ENCODE results near the gene ELF1. TPM values are rescaled to one million over a fixed set of nuclear protein-coding genes. Genes with fewer than 3 reads are reported as not detected.
"Not testable (repeated sequence)": the region's sequence is repeated elsewhere in the genome, so short reads cannot be mapped to it uniquely, and the experiment has no call there.

ELF1 gene
- total and polyA plus RNA-seq, 10 of the 15 experiments (the other 5 are each of a cell fraction or from before 2014, with no cell fraction given): 43.3 to 97.6 (median 55.7) TPM

DNA sequence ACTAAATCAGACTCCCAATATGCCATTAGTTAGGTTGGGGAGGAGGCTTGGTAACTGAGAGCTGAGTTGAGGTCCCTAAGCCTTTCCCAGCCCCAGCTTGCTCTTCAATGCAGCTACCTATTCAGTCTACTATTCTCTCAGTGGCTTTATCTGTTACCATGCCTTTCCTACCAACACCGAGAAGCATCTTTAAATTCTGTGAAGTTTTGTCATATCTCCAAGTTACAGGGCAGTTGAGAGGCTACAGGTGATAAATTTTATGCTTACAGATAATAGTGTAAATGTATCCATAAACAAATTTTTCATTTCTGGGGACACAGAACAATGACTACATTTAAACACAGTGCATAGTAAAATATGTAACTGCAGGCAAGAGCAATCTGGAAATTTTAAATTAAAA is 110.6 kb downstream of the ELF1 start:
- Histone ChIP-seq H3K27ac (ENCODE audit: control insufficient read depth, insufficient read depth) (no peak overlapping the region), H3K79me2 (ENCODE audit: control insufficient read depth, insufficient read depth, low read length) (no peaks in the 10 kb centered on the region), H3K4me3 (no peak overlapping the region), H3K4me2 (ENCODE audit: control insufficient read depth, insufficient read depth) (no peak overlapping the region), H3K36me3 (ENCODE audit: control insufficient read depth in 2 of 2, insufficient read depth in 2 of 2, low read length in 1 of 2) (no peaks in the 10 kb centered on the region), H3K4me1 (ENCODE audit: control insufficient read depth, insufficient read depth, low read length) (peaks cover 5% of the 10 kb centered on the region; the same call in 1 of the 2 replicates), H3K9me3 (replicated peaks; ENCODE audit: control insufficient read depth, insufficient read depth, low read length) (peaks cover 2% of the 10 kb centered on the region; the same call in 2 of the 3 replicates), H4K20me1 (ENCODE audit: control insufficient read depth, insufficient read depth) (no peaks in the 10 kb centered on the region), H3K9ac (ENCODE audit: control insufficient read depth, insufficient read depth, low read length) (no peak overlapping the region), H2AFZ (ENCODE audit: control insufficient read depth, low read depth, low read length) (no peak overlapping the region), H3K27me3 (replicated peaks in 1 of 2; ENCODE audit: control insufficient read depth in 2 of 2, insufficient read depth in 2 of 2, low read length in 1 of 2) (no peaks in the 10 kb centered on the region)
- ATAC-seq (no peak), DNase-seq (ENCODE audit: low read depth, low spot score) (no peak), FAIRE-seq (no peak)
- in situ Hi-C loops (cut with MboI): no loop called here
- SMC1A ChIA-PET (ENCODE audit: uncharacterized antibody, unreplicated experiment): interaction anchor here (1.0 to 5.8 kb wide), 2 partner anchors 12 to 20 kb away, joined by 3 to 22 read pairs; no protein-coding TSS in a partner anchor
- no peak for TF ChIP-seq MYC (IDR thresholded peaks at IDR 0.05; ENCODE audit: insufficient read depth, insufficient read length, insufficient replicate concordance, low read length, severe bottlenecking)
- TF ChIP-seq TCF12 (IDR thresholded peaks at IDR 0.05; ENCODE audit: low read depth, low read length): no peak
- no peak for TF ChIP-seq TCF3 (IDR thresholded peaks at IDR 0.05; ENCODE audit: borderline replicate concordance, insufficient read depth, low read depth, low read length)
- no peak for TF ChIP-seq HDAC6 (IDR thresholded peaks at IDR 0.05; ENCODE audit: unreplicated experiment)
- TF ChIP-seq, protein P1, sequence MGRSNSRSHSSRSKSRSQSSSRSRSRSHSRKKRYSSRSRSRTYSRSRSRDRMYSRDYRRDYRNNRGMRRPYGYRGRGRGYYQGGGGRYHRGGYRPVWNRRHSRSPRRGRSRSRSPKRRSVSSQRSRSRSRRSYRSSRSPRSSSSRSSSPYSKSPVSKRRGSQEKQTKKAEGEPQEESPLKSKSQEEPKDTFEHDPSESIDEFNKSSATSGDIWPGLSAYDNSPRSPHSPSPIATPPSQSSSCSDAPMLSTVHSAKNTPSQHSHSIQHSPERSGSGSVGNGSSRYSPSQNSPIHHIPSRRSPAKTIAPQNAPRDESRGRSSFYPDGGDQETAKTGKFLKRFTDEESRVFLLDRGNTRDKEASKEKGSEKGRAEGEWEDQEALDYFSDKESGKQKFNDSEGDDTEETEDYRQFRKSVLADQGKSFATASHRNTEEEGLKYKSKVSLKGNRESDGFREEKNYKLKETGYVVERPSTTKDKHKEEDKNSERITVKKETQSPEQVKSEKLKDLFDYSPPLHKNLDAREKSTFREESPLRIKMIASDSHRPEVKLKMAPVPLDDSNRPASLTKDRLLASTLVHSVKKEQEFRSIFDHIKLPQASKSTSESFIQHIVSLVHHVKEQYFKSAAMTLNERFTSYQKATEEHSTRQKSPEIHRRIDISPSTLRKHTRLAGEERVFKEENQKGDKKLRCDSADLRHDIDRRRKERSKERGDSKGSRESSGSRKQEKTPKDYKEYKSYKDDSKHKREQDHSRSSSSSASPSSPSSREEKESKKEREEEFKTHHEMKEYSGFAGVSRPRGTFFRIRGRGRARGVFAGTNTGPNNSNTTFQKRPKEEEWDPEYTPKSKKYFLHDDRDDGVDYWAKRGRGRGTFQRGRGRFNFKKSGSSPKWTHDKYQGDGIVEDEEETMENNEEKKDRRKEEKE (IDR thresholded peaks at IDR 0.05): no peak
- no peak for TF ChIP-seq BRCA1 (IDR thresholded peaks at IDR 0.05; ENCODE audit: low read depth, low read length)
- no peak for TF ChIP-seq ZNF217 (IDR thresholded peaks at IDR 0.05)
- TF ChIP-seq SRF (IDR thresholded peaks at IDR 0.05; ENCODE audit: low read depth in 2 of 2, low read length in 2 of 2): no peak
- TF ChIP-seq PML (IDR thresholded peaks at IDR 0.05; ENCODE audit: low read length): no peak
- TF ChIP-seq, protein P2, sequence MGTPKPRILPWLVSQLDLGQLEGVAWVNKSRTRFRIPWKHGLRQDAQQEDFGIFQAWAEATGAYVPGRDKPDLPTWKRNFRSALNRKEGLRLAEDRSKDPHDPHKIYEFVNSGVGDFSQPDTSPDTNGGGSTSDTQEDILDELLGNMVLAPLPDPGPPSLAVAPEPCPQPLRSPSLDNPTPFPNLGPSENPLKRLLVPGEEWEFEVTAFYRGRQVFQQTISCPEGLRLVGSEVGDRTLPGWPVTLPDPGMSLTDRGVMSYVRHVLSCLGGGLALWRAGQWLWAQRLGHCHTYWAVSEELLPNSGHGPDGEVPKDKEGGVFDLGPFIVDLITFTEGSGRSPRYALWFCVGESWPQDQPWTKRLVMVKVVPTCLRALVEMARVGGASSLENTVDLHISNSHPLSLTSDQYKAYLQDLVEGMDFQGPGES (IDR thresholded peaks at IDR 0.05): no peak
- TF ChIP-seq, protein P3, sequence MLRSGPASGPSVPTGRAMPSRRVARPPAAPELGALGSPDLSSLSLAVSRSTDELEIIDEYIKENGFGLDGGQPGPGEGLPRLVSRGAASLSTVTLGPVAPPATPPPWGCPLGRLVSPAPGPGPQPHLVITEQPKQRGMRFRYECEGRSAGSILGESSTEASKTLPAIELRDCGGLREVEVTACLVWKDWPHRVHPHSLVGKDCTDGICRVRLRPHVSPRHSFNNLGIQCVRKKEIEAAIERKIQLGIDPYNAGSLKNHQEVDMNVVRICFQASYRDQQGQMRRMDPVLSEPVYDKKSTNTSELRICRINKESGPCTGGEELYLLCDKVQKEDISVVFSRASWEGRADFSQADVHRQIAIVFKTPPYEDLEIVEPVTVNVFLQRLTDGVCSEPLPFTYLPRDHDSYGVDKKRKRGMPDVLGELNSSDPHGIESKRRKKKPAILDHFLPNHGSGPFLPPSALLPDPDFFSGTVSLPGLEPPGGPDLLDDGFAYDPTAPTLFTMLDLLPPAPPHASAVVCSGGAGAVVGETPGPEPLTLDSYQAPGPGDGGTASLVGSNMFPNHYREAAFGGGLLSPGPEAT (IDR thresholded peaks at IDR 0.05; ENCODE audit: low read depth): no peak
- no peak for TF ChIP-seq YBX1 (IDR thresholded peaks at IDR 0.05)
- no peak for TF ChIP-seq EGR1 (IDR thresholded peaks at IDR 0.05; ENCODE audit: borderline replicate concordance in 1 of 2, low read depth in 2 of 2, low read length in 2 of 2)
- TF ChIP-seq RBBP5 (conservative IDR thresholded peaks at IDR 0.05): no peak
- 94% methylated on average over 1 of the region's 1 CpG for WGBS (ENCODE audit: insufficient coverage, insufficient replicate concordance, low lambda C conversion rate, missing lambda C conversion rate)
- BruUV-seq (replicated peaks): no TSS peak
- intact Hi-C loops (cut with micrococcal nuclease; ENCODE audit: unreplicated experiment): no loop called here
- CTCF ChIA-PET: interaction anchor here (0.8 to 1.0 kb wide), 2 partner anchors 12 to 131 kb away, joined by 3 to 5 read pairs; no protein-coding TSS in a partner anchor
- RAD21 ChIA-PET (ENCODE audit: unreplicated experiment): no interaction called here
- POLR2A ChIA-PET: no interaction called here

DNA sequence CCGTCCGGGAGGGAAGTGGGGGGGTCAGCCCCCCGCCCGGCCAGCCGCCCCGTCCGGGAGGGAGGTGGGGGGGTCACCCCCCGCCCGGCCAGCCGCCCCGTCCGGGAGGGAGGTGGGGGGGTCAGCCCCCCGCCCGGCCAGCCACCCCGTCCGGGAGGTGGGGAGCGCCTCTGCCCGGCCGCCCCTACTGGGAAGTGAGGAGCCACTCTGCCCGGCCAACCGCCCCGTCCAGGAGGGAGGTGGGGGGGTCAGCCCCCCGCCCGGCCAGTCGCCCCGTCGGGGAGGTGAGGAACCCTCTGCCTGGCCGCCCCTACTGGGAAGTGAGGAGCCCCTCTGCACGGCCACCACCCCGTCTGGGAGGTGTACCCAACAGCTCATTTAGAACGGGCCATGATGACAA is 118.1 kb downstream of the ELF1 start:
- CTCF ChIA-PET; SMC1A ChIA-PET (ENCODE audit: uncharacterized antibody, unreplicated experiment); H3K79me2 ChIP-seq (ENCODE audit: control insufficient read depth, insufficient read depth, low read length); H2AFZ ChIP-seq (ENCODE audit: control insufficient read depth, low read depth, low read length); POLR2A ChIA-PET; BruUV-seq (replicated peaks); FAIRE-seq; H3K4me3 ChIP-seq; H3K27ac ChIP-seq (ENCODE audit: control insufficient read depth, insufficient read depth); H3K4me1 ChIP-seq (ENCODE audit: control insufficient read depth, insufficient read depth, low read length); DNase-seq (ENCODE audit: low read depth, low spot score); H3K36me3 ChIP-seq (ENCODE audit: control insufficient read depth in 2 of 2, insufficient read depth in 2 of 2, low read length in 1 of 2); H4K20me1 ChIP-seq (ENCODE audit: control insufficient read depth, insufficient read depth); in situ Hi-C loops (cut with MboI); intact Hi-C loops (cut with micrococcal nuclease; ENCODE audit: unreplicated experiment); H3K9ac ChIP-seq (ENCODE audit: control insufficient read depth, insufficient read depth, low read length); H3K4me2 ChIP-seq (ENCODE audit: control insufficient read depth, insufficient read depth); H3K9me3 ChIP-seq (replicated peaks; ENCODE audit: control insufficient read depth, insufficient read depth, low read length); H3K27me3 ChIP-seq (replicated peaks in 1 of 2; ENCODE audit: control insufficient read depth in 2 of 2, insufficient read depth in 2 of 2, low read length in 1 of 2); RAD21 ChIA-PET (ENCODE audit: unreplicated experiment); ATAC-seq: not testable (repeated sequence)
- WGBS (ENCODE audit: insufficient coverage, insufficient replicate concordance, low lambda C conversion rate, missing lambda C conversion rate): 95% methylated on average over 9 of the region's 31 CpGs
